D721Med (cell line): Measurements from ENCODE around the gene CHP1.
"Not testable (repeated sequence)": the region's sequence is repeated elsewhere in the genome, so short reads cannot be mapped to it uniquely, and the experiment has no call there.

Source experiments
- DNase-seq: peaks from one replicate; pipeline ENCODE4 v3.0.0; 2011; ENCODE audit warnings: low spot score; ENCODE audit not compliant: insufficient read length
- FAIRE-seq: peaks from 2 replicates; lab custom pipeline; 2011; peaks lifted over from hg19 to GRCh38; lab: Jason Lieb, UNC
- TF ChIP-seq, protein P1 (sequence below): IDR thresholded peaks from 2 replicates; pipeline ENCODE4 v1.5.1; 2012; ENCODE audit warnings: mild to moderate bottlenecking, control low read depth; ENCODE audit not compliant: insufficient read depth; ENCODE audit errors: missing control alignments

Gene CHP1

DNA sequence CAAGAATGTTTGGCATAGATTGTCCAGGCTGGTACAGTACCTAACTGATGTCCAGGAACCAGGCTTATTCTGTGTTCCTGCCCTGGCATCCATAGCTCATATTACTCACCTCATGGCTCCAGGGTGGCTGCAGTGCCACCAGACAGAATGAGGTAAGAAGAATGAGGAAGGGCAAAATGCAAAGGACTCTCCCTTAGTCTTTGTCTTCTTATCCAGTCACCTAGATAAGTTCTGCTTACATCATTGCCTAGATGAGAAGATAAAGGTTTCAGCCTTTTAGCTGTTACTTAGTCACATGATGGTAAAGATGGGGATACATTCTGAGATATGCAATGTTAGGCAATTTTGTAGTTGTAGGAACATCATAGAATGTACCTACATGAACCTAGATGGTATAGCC lies 45.8 kb downstream of the CHP1 start:
- TF ChIP-seq, protein P1, sequence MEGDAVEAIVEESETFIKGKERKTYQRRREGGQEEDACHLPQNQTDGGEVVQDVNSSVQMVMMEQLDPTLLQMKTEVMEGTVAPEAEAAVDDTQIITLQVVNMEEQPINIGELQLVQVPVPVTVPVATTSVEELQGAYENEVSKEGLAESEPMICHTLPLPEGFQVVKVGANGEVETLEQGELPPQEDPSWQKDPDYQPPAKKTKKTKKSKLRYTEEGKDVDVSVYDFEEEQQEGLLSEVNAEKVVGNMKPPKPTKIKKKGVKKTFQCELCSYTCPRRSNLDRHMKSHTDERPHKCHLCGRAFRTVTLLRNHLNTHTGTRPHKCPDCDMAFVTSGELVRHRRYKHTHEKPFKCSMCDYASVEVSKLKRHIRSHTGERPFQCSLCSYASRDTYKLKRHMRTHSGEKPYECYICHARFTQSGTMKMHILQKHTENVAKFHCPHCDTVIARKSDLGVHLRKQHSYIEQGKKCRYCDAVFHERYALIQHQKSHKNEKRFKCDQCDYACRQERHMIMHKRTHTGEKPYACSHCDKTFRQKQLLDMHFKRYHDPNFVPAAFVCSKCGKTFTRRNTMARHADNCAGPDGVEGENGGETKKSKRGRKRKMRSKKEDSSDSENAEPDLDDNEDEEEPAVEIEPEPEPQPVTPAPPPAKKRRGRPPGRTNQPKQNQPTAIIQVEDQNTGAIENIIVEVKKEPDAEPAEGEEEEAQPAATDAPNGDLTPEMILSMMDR, result no peak
- no peak for FAIRE-seq
- DNase-seq, result no peak

DNA sequence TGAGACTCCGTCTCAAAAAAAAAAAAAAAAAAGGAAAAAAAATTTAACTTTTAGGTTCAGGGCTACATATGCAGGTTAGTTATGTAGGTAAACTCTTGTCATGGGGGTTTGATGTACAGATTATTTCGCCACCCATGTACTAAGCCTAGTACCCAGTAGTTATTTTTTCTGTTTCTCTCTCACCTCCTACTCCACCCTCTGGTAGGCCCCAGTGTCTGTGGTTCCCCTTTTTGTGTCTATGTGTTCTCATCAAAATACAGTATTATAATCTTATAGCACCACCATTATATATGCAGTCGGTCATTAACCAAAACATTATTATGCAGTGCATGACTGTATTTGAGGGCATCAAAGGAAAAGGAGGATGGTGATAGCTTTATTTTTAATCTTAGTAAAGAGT lies 47.3 kb downstream of the CHP1 start:
- DNase-seq (no peak), FAIRE-seq (no peak)
- TF ChIP-seq, protein P1, result no peak

DNA sequence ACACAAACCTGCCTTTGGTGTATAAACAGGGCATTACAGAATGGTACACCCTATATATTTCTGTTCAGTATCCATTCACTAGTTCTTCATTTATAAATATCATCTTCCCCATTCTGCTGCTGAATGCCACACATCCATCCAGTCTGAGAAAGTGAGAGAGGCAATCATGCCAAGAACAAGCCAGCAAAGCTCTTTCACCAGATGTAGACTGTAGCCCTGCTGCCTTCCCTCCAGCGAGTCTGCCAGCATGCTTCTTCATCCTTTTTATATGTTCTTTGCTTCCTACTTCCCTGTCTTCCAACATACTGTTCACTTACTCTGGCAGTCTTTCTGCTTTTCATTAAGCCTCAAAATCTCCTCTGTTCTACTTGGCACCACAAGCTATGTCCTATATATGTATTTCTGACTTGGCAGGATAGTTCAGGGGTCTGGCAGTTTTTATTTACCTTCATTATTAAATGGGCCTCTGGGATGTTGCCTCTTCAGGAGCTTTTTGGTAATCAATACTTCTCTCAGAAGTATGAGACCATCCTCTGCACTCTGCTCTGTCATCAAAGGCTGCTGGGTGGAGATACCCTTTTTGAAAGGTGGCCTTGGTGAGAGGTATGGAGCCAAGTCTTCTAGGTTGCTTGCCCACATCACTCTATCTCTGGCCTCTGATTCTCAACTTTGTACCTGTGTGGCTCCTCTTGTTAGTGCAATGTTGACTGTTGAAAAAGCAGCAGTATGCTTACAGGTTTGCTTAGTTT lies 48.6 kb downstream of the CHP1 start:
- TF ChIP-seq, protein P1, result no peak
- DNase-seq, result no peak
- FAIRE-seq, result no peak

DNA sequence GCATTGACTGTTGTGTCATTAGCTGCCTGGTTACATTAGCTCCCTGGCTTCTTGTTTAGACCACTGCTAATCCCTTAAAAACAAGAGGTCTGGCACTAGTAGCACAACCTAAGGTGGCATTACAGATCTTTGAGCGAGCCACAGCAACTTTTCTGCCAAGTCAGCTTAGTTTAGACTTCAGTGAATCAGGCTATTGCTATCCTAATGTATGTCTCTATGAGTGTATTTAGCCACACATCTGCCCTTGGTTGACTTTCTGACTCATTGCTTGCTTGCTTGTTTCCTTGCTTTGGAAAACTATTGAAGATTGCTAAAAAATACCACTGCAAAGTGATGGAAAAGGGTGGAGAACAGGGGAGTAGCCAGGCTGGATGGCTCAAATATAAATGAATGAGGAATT lies 50.2 kb downstream of the CHP1 start:
- TF ChIP-seq, protein P1, result no peak
- FAIRE-seq, result no peak
- DNase-seq, result no peak

DNA sequence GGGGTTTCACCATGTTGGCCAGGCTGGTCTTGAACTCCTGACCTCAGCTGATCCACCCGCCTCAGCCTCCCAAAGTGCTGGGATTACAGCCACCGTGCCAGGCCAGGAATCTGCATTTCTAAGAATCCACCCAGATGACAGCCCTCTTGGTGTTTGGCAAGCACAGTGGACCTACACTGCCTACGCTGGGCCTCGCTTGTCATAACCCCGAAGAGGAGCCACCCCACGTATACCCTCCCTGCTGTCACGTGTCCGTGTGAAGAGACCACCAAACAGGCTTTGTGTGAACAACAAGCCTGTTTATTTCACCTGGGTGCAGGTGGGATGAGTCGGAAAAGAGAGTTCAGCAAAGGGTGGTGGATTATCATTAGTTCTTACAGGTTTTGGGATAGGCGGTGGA lies 51.4 kb downstream of the CHP1 start:
- FAIRE-seq, DNase-seq: not testable (repeated sequence)

DNA sequence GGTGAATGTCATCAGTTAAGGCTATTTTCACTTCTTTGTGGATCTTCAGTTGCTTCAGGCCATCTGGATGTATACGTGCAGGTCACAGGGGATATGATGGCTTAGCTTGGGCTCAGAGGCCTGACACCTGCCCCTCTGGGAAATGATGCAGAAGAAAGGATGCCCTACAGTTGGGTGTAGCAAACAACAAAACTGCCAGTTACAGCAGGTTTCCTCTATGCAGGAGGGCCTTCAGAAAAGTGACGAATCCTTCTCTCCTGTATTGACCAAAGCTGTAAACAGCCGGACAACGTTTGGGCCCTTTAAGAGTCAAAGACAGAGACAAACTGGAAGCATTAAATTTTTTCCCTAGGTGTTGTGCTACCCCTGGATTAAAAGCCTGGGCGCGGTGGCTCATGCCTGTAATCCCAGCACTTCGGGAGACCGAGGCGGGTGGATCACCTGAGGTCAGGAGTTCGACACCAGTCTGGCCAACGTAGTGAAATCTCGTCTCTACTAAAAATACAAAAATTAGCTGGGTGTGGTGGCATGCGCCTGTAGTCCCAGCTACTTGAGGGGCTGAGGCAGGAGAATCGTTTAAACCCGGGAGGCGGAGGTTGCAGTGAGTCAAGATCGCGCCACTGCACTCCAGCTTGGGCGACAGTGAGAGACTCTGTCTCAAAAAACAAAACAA lies 52.0 kb downstream of the CHP1 start:
- not testable (repeated sequence) for DNase-seq, FAIRE-seq

DNA sequence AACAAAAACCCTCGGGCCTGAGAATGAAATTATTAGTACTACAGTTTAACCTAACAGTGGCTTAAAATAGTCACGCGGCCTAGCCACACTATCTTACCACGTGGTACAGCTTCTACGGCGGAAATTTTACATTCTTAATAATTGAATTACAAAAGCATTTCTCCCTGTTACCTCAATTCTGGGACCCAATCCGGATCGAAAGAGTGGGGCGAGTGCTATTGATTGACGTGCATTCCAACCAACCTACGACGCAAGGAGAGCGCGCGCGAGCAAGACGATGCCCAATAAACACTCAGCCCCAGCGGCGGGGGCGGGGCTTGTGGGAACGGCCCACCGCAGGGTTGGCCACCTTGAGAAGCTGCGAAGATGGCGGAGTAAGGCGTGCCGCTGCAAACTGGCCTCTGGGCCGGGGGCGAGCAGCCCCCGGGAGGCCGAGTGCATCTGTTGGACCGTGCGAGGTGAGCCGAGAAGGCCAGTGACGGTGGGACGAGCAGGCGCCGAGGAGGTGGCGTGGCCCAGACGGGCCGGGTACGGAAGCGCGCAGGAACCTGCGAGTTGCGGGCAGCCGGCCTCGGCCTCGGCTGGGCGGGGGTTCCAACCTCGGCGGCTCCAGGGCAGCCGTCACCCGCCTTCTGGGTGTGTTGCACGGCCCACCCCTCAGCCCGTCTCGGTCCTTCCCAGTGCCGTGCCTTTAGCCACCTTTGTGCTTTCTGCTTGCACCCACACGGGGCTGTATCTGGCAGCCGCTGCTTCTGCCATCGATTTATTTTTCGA lies 52.8 kb downstream of the CHP1 start:
- no peak for FAIRE-seq
- peak; percentile 88 for DNase-seq
- TF ChIP-seq, protein P1, result no peak
